Measurements from ENCODE around the gene MMEL1. TPM values are rescaled to one million over a fixed set of nuclear protein-coding genes. Genes with fewer than 3 reads are reported as not detected.

The MMEL1 gene
- total RNA-seq, 1 experiment from 2014 or later = 0.46 TPM

GRCh38 chr1:2610036-2610959 is 22.5 kb downstream of the MMEL1 start:
- H3K27ac ChIP-seq (ENCODE audit: low read length) = no peak overlapping the region
- no peak for DNase-seq (ENCODE audit: low read depth, low spot score)
- CTCF ChIA-PET = no interaction called here
- in situ Hi-C loops (cut with HindIII; ENCODE audit: low pct_unique_long_range_greater_than_20kb, low sequenced_read_pairs) = no loop called here
- TF ChIP-seq POLR2AphosphoS5 (IDR thresholded peaks at IDR 0.05; ENCODE audit: low read depth, low read length) (no peak), SIN3A (IDR thresholded peaks at IDR 0.05; ENCODE audit: borderline replicate concordance, insufficient read depth, low read depth, low read length) (no peak), TCF7L2 (IDR thresholded peaks at IDR 0.05; ENCODE audit: low read depth, low read length) (no peak)
- H3K9me3 ChIP-seq (ENCODE audit: control insufficient read depth, insufficient read depth, low read depth, low read length) = no peaks in the 10 kb centered on the region
- POLR2A ChIA-PET = no interaction called here
- BruUV-seq (replicated peaks) = no TSS peak
- no peaks in the 10 kb centered on the region for H3K36me3 ChIP-seq (ENCODE audit: control insufficient read depth, insufficient read depth, low read length)
- intact Hi-C loops (cut with micrococcal nuclease; ENCODE audit: unreplicated experiment) = no loop called here
- H3K4me1 ChIP-seq (ENCODE audit: control insufficient read depth, insufficient read depth, low read length) = no peaks in the 10 kb centered on the region
- H3K4me3 ChIP-seq (ENCODE audit: low read depth in 2 of 2, low read length in 2 of 2) = no peak overlapping the region
- ATAC-seq = peak; percentile 49; the same call in 1 of the 2 replicates
- peaks cover 4% of the 10 kb centered on the region; the same call in 1 of the 2 replicates for H3K27me3 ChIP-seq (ENCODE audit: control insufficient read depth, insufficient read depth, low read length)

DNA sequence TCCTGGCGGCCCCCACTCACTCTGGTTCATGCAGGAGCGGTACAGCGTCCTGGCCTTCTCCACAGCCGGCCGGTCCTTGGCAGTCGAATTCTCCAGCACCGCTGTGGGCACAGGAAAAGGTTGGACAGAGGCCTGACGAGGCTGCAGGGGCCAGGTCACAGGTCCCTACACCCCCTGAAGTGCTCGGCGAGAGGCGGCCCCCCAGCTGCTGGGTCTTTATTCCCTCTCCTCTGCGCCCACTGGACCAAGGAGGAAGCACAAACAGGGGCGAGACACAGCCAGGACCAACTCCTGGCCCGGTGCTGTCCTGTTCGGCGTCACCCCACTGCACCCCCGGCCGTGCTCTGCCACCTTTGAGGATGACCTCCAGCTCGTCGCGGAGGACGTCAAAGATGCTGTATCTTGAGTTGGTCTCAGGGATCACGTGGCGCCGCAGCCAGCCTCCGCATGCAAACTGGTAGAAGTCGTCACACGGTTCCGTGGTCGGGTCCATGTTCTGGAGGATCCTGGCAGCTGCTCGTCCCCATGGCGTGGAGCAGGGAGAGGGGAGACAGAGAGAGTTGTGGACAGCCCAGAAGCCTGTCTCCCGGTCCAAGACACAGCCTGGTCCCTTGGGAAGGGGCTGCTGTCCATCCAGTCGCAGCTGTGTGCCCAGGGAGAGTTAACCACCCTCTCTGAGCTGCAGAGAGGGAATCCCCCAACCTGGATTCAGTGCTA is 23.3 kb downstream of the MMEL1 start:
- H3K9me3 ChIP-seq (ENCODE audit: control insufficient read depth, insufficient read depth, low read depth, low read length) = no peaks in the 10 kb centered on the region
- intact Hi-C loops (cut with micrococcal nuclease; ENCODE audit: unreplicated experiment) = no loop called here
- no peak overlapping the region for H3K4me3 ChIP-seq (ENCODE audit: low read depth in 2 of 2, low read length in 2 of 2)
- CTCF ChIA-PET = no interaction called here
- BruUV-seq (replicated peaks) = no TSS peak
- ATAC-seq (no peak), DNase-seq (ENCODE audit: low read depth, low spot score) (no peak)
- TF ChIP-seq REST (IDR thresholded peaks at IDR 0.05; ENCODE audit: insufficient read depth in 1 of 2, low read depth in 2 of 2, low read length in 1 of 2) (no peak), TCF7L2 (IDR thresholded peaks at IDR 0.05; ENCODE audit: low read depth, low read length) (no peak), SIN3A (IDR thresholded peaks at IDR 0.05; ENCODE audit: borderline replicate concordance, insufficient read depth, low read depth, low read length) (no peak), POLR2AphosphoS5 (IDR thresholded peaks at IDR 0.05; ENCODE audit: low read depth, low read length) (no peak)
- TF ChIP-seq, protein P1, sequence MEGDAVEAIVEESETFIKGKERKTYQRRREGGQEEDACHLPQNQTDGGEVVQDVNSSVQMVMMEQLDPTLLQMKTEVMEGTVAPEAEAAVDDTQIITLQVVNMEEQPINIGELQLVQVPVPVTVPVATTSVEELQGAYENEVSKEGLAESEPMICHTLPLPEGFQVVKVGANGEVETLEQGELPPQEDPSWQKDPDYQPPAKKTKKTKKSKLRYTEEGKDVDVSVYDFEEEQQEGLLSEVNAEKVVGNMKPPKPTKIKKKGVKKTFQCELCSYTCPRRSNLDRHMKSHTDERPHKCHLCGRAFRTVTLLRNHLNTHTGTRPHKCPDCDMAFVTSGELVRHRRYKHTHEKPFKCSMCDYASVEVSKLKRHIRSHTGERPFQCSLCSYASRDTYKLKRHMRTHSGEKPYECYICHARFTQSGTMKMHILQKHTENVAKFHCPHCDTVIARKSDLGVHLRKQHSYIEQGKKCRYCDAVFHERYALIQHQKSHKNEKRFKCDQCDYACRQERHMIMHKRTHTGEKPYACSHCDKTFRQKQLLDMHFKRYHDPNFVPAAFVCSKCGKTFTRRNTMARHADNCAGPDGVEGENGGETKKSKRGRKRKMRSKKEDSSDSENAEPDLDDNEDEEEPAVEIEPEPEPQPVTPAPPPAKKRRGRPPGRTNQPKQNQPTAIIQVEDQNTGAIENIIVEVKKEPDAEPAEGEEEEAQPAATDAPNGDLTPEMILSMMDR (IDR thresholded peaks at IDR 0.05) = no peak
- no peaks in the 10 kb centered on the region for H3K36me3 ChIP-seq (ENCODE audit: control insufficient read depth, insufficient read depth, low read length)
- no peaks in the 10 kb centered on the region for H3K4me1 ChIP-seq (ENCODE audit: control insufficient read depth, insufficient read depth, low read length)
- H3K27ac ChIP-seq (ENCODE audit: low read length) = no peak overlapping the region
- H3K27me3 ChIP-seq (ENCODE audit: control insufficient read depth, insufficient read depth, low read length) = no peaks in the 10 kb centered on the region
- POLR2A ChIA-PET = no interaction called here
- in situ Hi-C loops (cut with HindIII; ENCODE audit: low pct_unique_long_range_greater_than_20kb, low sequenced_read_pairs) = no loop called here

Data from Panc1 (cell line).